Thyroid gland (tissue), 4 donors: ENCODE data around the gene NAB1.

Source experiments
- POLR2A ChIP-seq, 2 donors: fragments of 450-650 bp; IDR thresholded peaks; one replicate each; pipeline ENCODE4 v1.6.1; 2017; ENCODE audit warnings: antibody characterized with exemption in 2 of 2, mild to moderate bottlenecking in 2 of 2, moderate library complexity in 1 of 2
- TF ChIP-seq, protein P1 (sequence below), 6 experiments: fragments of 200-600 bp in 3 of 6; fragments of 450-650 bp in 3 of 6; sonication (generic) in 3 of 6; IDR thresholded peaks; one replicate each; pipeline ENCODE4 v1.5.1; 2016 to 2019; ENCODE audit warnings: antibody characterized with exemption in 6 of 6, mild to moderate bottlenecking in 2 of 6, inconsistent platforms in 1 of 6, moderate library complexity in 1 of 6

DNA sequence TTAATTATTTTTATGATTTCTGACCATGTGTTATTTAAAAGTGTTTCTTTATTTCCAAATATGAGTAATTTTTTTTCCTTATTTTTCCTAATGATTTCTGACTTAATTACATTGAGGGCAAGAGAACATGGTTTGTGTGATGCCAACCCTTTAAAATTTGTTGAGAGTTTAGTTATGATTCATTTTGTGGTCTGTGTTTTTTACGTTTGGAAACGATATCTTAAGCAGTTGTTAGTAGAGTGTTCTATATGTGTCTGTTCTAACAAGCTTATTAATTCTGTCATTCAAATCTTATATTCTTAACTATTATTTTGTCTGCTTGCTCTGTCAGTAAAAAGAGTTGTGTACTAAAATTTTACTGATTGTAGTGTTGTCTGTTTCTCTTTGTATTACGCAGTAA is 15.0 kb downstream of the NAB1 start:
- TF ChIP-seq, protein P1, sequence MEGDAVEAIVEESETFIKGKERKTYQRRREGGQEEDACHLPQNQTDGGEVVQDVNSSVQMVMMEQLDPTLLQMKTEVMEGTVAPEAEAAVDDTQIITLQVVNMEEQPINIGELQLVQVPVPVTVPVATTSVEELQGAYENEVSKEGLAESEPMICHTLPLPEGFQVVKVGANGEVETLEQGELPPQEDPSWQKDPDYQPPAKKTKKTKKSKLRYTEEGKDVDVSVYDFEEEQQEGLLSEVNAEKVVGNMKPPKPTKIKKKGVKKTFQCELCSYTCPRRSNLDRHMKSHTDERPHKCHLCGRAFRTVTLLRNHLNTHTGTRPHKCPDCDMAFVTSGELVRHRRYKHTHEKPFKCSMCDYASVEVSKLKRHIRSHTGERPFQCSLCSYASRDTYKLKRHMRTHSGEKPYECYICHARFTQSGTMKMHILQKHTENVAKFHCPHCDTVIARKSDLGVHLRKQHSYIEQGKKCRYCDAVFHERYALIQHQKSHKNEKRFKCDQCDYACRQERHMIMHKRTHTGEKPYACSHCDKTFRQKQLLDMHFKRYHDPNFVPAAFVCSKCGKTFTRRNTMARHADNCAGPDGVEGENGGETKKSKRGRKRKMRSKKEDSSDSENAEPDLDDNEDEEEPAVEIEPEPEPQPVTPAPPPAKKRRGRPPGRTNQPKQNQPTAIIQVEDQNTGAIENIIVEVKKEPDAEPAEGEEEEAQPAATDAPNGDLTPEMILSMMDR (IDR thresholded peaks at IDR 0.05) = no peak
- no peak for TF ChIP-seq POLR2A (IDR thresholded peaks at IDR 0.05)
